Heart right ventricle (tissue), 16 donors: Measurements from ENCODE around the gene GSTM3. TPM values are rescaled to one million over a fixed set of nuclear protein-coding genes. Genes with fewer than 3 reads are reported as not detected.

Source experiments
- ATAC-seq, 8 donors: fragments of 200-7000 bp; cut with Tn5 transposase; one replicate each; pipeline ENCODE4 v1.9.1; 2020; ENCODE audit warnings: mild to moderate bottlenecking in 8 of 8, moderate library complexity in 8 of 8, moderate number of reproducible peaks in 1 of 8
- DNase-seq, 2 donors: peaks; one replicate each; pipeline ENCODE4 v3.0.0-alpha.2; 2020
- H3K27ac ChIP-seq, 10 donors: fragments of 200-600 bp; sonication (generic) in 2 of 10; one replicate each; pipeline versions ENCODE4 v1.5.0 to v1.8.0; 2020 to 2022; ENCODE audit warnings: mild to moderate bottlenecking in 3 of 10
- H3K27me3 ChIP-seq, 7 donors: fragments of 200-600 bp; one replicate each; pipeline ENCODE4 v1.8.0; 2021 to 2022; ENCODE audit warnings: mild to moderate bottlenecking in 2 of 7
- H3K36me3 ChIP-seq, 9 donors: fragments of 200-600 bp; sonication (generic) in 1 of 9; one replicate each; pipeline versions ENCODE4 v1.5.0 to v1.8.0; 2020 to 2022; ENCODE audit warnings: mild to moderate bottlenecking in 2 of 9
- H3K4me1 ChIP-seq, 9 donors: fragments of 200-600 bp; sonication (generic) in 1 of 9; one replicate each; pipeline versions ENCODE4 v1.5.0 to v1.8.0; 2020 to 2022; ENCODE audit warnings: mild to moderate bottlenecking in 4 of 9
- H3K4me3 ChIP-seq, 10 donors: fragments of 200-600 bp; sonication (generic) in 2 of 10; one replicate each; pipeline versions ENCODE4 v1.5.0 to v1.8.0; 2020 to 2022; ENCODE audit warnings: mild to moderate bottlenecking in 7 of 10, moderate library complexity in 2 of 10
- H3K9me3 ChIP-seq, 11 donors: fragments of 200-600 bp in 10 of 11; sonication (generic) in 2 of 11; one replicate each; pipeline versions ENCODE4 v1.5.0 to v1.8.0; 2013 to 2022; ENCODE audit warnings: mild to moderate bottlenecking in 2 of 11, control low read depth in 1 of 11, moderate library complexity in 1 of 11
- WGBS, 2 donors: extraction: QIAGEN DNeasy Blood & Tissue Kit; methylation state at CpG; one replicate each; pipeline ENCODE4 v1.1.7; 2013; ENCODE audit warnings: inconsistent platforms in 1 of 2; 5-methylcytosine and 5-hydroxymethylcytosine counted together
- intact Hi-C, 10 donors: fragments of 100-400 bp; cut with DNase I; formaldehyde crosslinking; loops; one replicate each; pipeline versions ENCODE4 v1.11.1 to v1.14.2; 2022
- polyA plus RNA-seq, 2 donors: library from polyadenylated mRNA; stranded (reverse); fragments of 200-250 nt; gene quantifications; one replicate each; pipeline ENCODE4 v1.2.3, GENCODE V29; 2013
- total RNA-seq, 10 donors: library from RNA; stranded (reverse); fragmentation: NEBNext Ultra II Directional in 3 of 10; extraction: Animal tissue kit (Norgen Biotek cat#: 25700) in 3 of 10; gene quantifications; one replicate each; pipeline versions ENCODE4 v1.2.1 to v1.2.4, GENCODE V29; 2021 to 2023
- TF ChIP-seq, protein P1 (sequence below), 9 donors: fragments of 200-600 bp; sonication (generic) in 2 of 9; IDR thresholded peaks; one replicate each; pipeline versions ENCODE4 v1.5.0 to v1.8.0; 2021 to 2022; ENCODE audit warnings: antibody characterized with exemption in 9 of 9, mild to moderate bottlenecking in 5 of 9, moderate library complexity in 1 of 9
- donor health status: Arrhythmogenic right ventricular cardiomyopathy.
- donor health status: ischemic (EF 13 %, LVEDD 7.1; RV severe dilation, severe dysfunction).
- donor health status: healthy with polysubstance abuse.
- donor health status: DM: no; HTN: yes; CAD: no.
- donor health status: DM: no; HTN: no; CAD: no.
- donor health status: ischemic (EF 25% LVEDD 6.9; RV normal size, moderate dysfunction).
- donor health status: ischemic (EF 25% LVEDD 5.7; RV mildly dilated, moderate dysfunction).
- donor health status: healthy.
- donor health status: DM: yes; HTN: yes; CAD: no.
- donor health status: Ischemic cardiomyopathy.
- donor health status: ischemic (EF 35%, LVEDD 5.7; RV mildly dilated, moderate dysfunction).
- donor health status: nonischemic (EF 11% LVEDD 7.7; RV severe dilation, severe dysfunction).
- donor health status: DM: yes; HTN: yes; CAD: no.
- donor health status: PGD.
- donor health status: ischemic (EF 29% LVEDD 5.4; RV normal size, mild dysfunction).
- donor health status: nonischemic (EF 23%, LVEDD 6.1; RV moderate dilation, normal function).

Gene GSTM3
- total and polyA plus RNA-seq, 12 donors, result 49.0 to 289 (median 99.3) TPM

GRCh38 chr1:109730666-109731065 lies 10.2 kb downstream of the GSTM3 start:
- intact Hi-C loops, result no loop called here
- Histone ChIP-seq H3K27me3 (no peaks in the 10 kb centered on the region), H3K4me1 (no peaks in the 10 kb centered on the region), H3K4me3 (no peak overlapping the region), H3K27ac (no peak overlapping the region), H3K9me3 (peaks cover 0 to 9% (median 0%) of the 10 kb centered on the region in 11 donors), H3K36me3 (peaks cover 0 to 5% (median 0%) of the 10 kb centered on the region in 9 donors)
- TF ChIP-seq, protein P1, sequence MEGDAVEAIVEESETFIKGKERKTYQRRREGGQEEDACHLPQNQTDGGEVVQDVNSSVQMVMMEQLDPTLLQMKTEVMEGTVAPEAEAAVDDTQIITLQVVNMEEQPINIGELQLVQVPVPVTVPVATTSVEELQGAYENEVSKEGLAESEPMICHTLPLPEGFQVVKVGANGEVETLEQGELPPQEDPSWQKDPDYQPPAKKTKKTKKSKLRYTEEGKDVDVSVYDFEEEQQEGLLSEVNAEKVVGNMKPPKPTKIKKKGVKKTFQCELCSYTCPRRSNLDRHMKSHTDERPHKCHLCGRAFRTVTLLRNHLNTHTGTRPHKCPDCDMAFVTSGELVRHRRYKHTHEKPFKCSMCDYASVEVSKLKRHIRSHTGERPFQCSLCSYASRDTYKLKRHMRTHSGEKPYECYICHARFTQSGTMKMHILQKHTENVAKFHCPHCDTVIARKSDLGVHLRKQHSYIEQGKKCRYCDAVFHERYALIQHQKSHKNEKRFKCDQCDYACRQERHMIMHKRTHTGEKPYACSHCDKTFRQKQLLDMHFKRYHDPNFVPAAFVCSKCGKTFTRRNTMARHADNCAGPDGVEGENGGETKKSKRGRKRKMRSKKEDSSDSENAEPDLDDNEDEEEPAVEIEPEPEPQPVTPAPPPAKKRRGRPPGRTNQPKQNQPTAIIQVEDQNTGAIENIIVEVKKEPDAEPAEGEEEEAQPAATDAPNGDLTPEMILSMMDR (IDR thresholded peaks at IDR 0.05), result no peak
- DNase-seq (no peak), ATAC-seq (no peak)
- 75% methylated on average over 6 of the region's 6 CpGs for WGBS, 2 donors

DNA sequence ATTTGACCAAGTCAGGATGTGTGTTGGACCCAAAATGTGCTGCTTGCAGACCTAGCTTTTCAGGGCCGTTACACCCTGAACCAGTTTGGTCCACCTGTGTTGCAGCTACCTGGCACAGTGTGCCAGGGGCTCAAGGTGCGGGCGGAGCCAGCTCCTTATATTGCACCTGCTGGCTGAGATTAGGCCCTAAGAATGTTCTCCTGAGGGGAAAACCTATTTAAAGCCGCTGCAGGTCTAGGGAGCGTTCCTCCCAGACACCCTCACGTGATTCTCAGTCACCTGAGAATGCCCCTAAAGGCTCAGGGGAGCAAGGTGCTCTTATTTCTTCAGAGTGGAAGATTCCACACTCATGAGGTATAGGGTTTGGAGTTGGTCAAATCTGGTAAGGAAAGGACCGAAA lies 12.0 kb downstream of the GSTM3 start:
- ATAC-seq (no peak), DNase-seq (no peak)
- TF ChIP-seq, protein P1 (IDR thresholded peaks at IDR 0.05), result no peak
- no peak overlapping the region for H3K27ac ChIP-seq
- H3K36me3 ChIP-seq, result no peaks in the 10 kb centered on the region
- no peaks in the 10 kb centered on the region for H3K27me3 ChIP-seq
- intact Hi-C loops, result no loop called here
- 93 to 95% methylated on average over 7 of the region's 7 CpGs for WGBS, 2 donors
- peaks cover 0 to 6% (median 0%) of the 10 kb centered on the region in 11 donors for H3K9me3 ChIP-seq
- no peak overlapping the region for H3K4me3 ChIP-seq
- H3K4me1 ChIP-seq, result no peaks in the 10 kb centered on the region

DNA sequence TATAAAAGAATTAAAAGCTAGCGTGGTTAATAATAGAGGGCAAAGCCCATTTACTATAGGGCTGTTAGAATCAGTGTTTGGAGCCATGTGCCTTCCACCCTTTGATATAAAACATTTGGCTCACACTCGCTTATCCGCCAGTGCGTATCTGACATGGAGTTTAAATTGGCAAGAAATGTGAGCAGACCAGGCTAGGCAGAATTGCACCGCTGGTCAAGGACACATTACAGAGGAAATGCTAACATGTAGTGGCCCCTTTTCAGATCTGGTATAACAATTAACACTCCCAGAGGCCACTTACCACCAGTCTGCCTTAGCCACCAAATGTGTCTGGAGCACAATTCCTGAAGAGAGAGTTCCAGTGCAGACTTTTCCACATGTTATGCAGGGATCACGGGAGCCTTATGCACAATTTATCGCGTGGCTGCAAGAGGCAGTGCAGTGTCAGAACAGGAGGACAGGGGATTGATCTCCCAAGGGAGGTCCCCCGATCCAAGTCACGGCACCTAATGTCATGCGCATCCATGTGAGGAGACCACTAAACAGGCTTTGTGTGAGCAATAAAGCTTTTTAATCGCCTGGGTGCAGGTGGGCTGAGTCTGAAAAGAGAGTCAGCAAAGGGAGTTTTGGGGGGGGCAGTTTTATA lies 14.0 kb downstream of the GSTM3 start:
- intact Hi-C loops, result no loop called here
- TF ChIP-seq, protein P1 (IDR thresholded peaks at IDR 0.05), result no peak
- no peaks in the 10 kb centered on the region for H3K27me3 ChIP-seq
- H3K36me3 ChIP-seq, result no peaks in the 10 kb centered on the region
- no peak for DNase-seq
- no peak for ATAC-seq
- WGBS, 2 donors, result 85 to 89% methylated on average over 12 of the region's 12 CpGs
- no peaks in the 10 kb centered on the region for H3K4me1 ChIP-seq
- no peaks in the 10 kb centered on the region for H3K9me3 ChIP-seq
- no peak overlapping the region for H3K4me3 ChIP-seq
- H3K27ac ChIP-seq, result no peak overlapping the region

DNA sequence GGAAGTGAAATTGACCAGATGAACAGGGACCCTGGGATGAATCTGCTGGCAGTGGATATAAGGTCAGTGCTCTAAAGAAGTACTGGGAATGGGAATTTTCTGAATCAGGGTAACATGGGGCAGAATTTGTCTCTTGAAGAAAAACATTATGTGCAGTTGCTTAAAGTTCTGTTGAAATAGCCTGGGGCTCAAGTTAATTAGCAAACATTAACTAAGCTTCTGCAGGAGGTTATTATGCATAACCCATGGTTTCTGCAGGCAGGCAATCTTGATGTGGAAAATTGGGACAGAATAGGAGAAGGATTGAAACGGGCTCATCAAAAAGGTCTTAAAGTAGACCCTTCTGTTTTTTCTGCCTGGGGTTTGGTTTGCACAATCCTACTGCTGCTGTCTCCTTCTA lies 14.8 kb downstream of the GSTM3 start:
- ATAC-seq (no peak), DNase-seq (no peak)
- Histone ChIP-seq H3K9me3 (no peaks in the 10 kb centered on the region), H3K27me3 (no peaks in the 10 kb centered on the region), H3K4me3 (no peak overlapping the region), H3K4me1 (no peaks in the 10 kb centered on the region), H3K27ac (no peak overlapping the region), H3K36me3 (no peaks in the 10 kb centered on the region)
- WGBS, 2 donors, result 77 to 84% methylated on average over 1 of the region's 1 CpG
- intact Hi-C loops, result no loop called here
- TF ChIP-seq, protein P1 (IDR thresholded peaks at IDR 0.05), result no peak
